Upper lobe of left lung (tissue), 6 donors: ENCODE results near the gene TP53I11. TPM values are rescaled to one million over a fixed set of nuclear protein-coding genes. Genes with fewer than 3 reads are reported as not detected.
A peak's percentile ranks its signal among the peaks of the same experiment; 100 is the strongest.

ENCODE experiments used
- ATAC-seq, 2 donors: fragments of 200-7000 bp; cut with Tn5 transposase; one replicate each; pipeline ENCODE4 v1.9.1; 2022; ENCODE audit warnings: mild to moderate bottlenecking in 2 of 2, moderate library complexity in 2 of 2; ENCODE audit not compliant: low FRiP score in 2 of 2
- DNase-seq, 2 donors: peaks; one replicate each; pipeline ENCODE4 v3.0.0-alpha.2; 2019 to 2020
- H3K27ac ChIP-seq, 4 donors: fragments of 200-600 bp; sonication (generic); one replicate each; pipeline ENCODE4 v1.5.1; 2016 to 2019
- H3K27me3 ChIP-seq, 4 donors: fragments of 200-600 bp; sonication (generic); one replicate each; pipeline ENCODE4 v1.5.1; 2017 to 2019
- H3K36me3 ChIP-seq, 4 donors: fragments of 200-600 bp; sonication (generic); one replicate each; pipeline ENCODE4 v1.5.1; 2016 to 2019
- H3K4me1 ChIP-seq, 4 donors: fragments of 200-600 bp; sonication (generic); one replicate each; pipeline ENCODE4 v1.5.1; 2018 to 2019
- H3K4me3 ChIP-seq, 4 donors: fragments of 200-600 bp; sonication (generic); one replicate each; pipeline ENCODE4 v1.5.1; 2017 to 2019; ENCODE audit warnings: mild to moderate bottlenecking in 2 of 4, moderate library complexity in 1 of 4
- H3K9me3 ChIP-seq, 4 donors: fragments of 200-600 bp; sonication (generic); one replicate each; pipeline ENCODE4 v1.5.1; 2018 to 2019
- CTCF ChIP-seq, 6 experiments: fragments of 450-650 bp in 4 of 6; fragments of 200-600 bp in 2 of 6; sonication (generic) in 2 of 6; IDR thresholded peaks; one replicate each; pipeline ENCODE4 v1.5.1; 2016 to 2019; ENCODE audit warnings: antibody characterized with exemption in 6 of 6
- EP300 ChIP-seq, 4 donors: sonication (generic); formaldehyde crosslinking; IDR thresholded peaks; one replicate each; pipeline ENCODE4 v1.5.1; 2017; ENCODE audit warnings: antibody characterized with exemption in 4 of 4, control low read depth in 2 of 4
- POLR2A ChIP-seq, 4 donors: fragments of 450-650 bp; IDR thresholded peaks; one replicate each; pipeline ENCODE4 v1.5.1; 2016 to 2017; ENCODE audit warnings: antibody characterized with exemption in 4 of 4, mild to moderate bottlenecking in 2 of 4
- POLR2AphosphoS5 ChIP-seq, 2 donors: sonication (generic); formaldehyde crosslinking; IDR thresholded peaks; one replicate each; pipeline ENCODE4 v1.5.1; 2017; ENCODE audit warnings: antibody characterized with exemption in 2 of 2
- WGBS, 2 donors: methylation state at CpG; one replicate each; pipeline ENCODE4 v1.1.5; 2017 to 2018; 5-methylcytosine and 5-hydroxymethylcytosine counted together
- total RNA-seq, 6 donors: library from RNA; depleted of rRNA in 4 of 6; stranded (reverse); fragments of >200 nt in 4 of 6; gene quantifications; one replicate each; pipeline versions ENCODE4 v1.1.0 to v1.2.1, GENCODE V29; 2016 to 2021
- donor health status: DM: no; HTN: no; CAD: no; lungs with moderate emphysema.
- donor health status: DM: no; HTN: yes; CAD: no; lungs with severe emphysema.

TP53I11 gene
- total RNA-seq, 6 donors from 2014 or later = 55.3 to 127 (median 101) TPM

GRCh38 chr11:44957776-44958564 lies 7.3 kb upstream of the TP53I11 start:
- Histone ChIP-seq H3K4me3 (no peak overlapping the region), H3K27me3 (no peaks in the 10 kb centered on the region), H3K27ac (no peak overlapping the region), H3K4me1 (peaks cover 21 to 42% (median 34%) of the 10 kb centered on the region in 4 donors), H3K9me3 (no peaks in the 10 kb centered on the region), H3K36me3 (no peaks in the 10 kb centered on the region)
- DNase-seq = no peak
- TF ChIP-seq CTCF (IDR thresholded peaks at IDR 0.05) (no peak), POLR2A (IDR thresholded peaks at IDR 0.05) (no peak), EP300 (IDR thresholded peaks at IDR 0.05) (no peak)
- no peak for ATAC-seq
- 74 to 78% methylated on average over 7 to 8 of the region's 8 CpGs for WGBS, 2 donors

- no peaks in the 10 kb centered on the region for H3K27me3 ChIP-seq
- 50 to 57% methylated on average over 14 to 35 of the region's 35 CpGs for WGBS, 2 donors
- ATAC-seq = no peak
- no peak overlapping the region for H3K27ac ChIP-seq
- peaks cover 21 to 39% (median 34%) of the 10 kb centered on the region in 4 donors for H3K4me1 ChIP-seq
- DNase-seq = peak in 1 of 2 donors; percentile 84
- no peaks in the 10 kb centered on the region for H3K9me3 ChIP-seq
- H3K36me3 ChIP-seq = no peaks in the 10 kb centered on the region
- TF ChIP-seq POLR2AphosphoS5 (IDR thresholded peaks at IDR 0.05) = no peak
- TF ChIP-seq POLR2A (IDR thresholded peaks at IDR 0.05) = no peak
- no peak for TF ChIP-seq CTCF (IDR thresholded peaks at IDR 0.05)
- no peak for TF ChIP-seq EP300 (IDR thresholded peaks at IDR 0.05)
- no peak overlapping the region for H3K4me3 ChIP-seq
Observed at GRCh38 chr11:44957040-44957515, 6.4 kb upstream of the TP53I11 start.

- peak; percentile 57 to 65 for ATAC-seq
- DNase-seq = peak in 1 of 2 donors; percentile 81
- Histone ChIP-seq H3K36me3 (no peaks in the 10 kb centered on the region), H3K9me3 (no peaks in the 10 kb centered on the region), H3K27ac (peak overlapping the region; percentile 56 to 79 (median 64)), H3K4me3 (no peak overlapping the region), H3K4me1 (peaks cover 24 to 47% (median 40%) of the 10 kb centered on the region in 4 donors), H3K27me3 (no peaks in the 10 kb centered on the region)
- TF ChIP-seq CTCF (IDR thresholded peaks at IDR 0.05) (no peak), POLR2AphosphoS5 (IDR thresholded peaks at IDR 0.05) (peak; percentile 52 to 80), POLR2A (IDR thresholded peaks at IDR 0.05) (no peak), EP300 (IDR thresholded peaks at IDR 0.05) (peak in 1 of 4 donors; percentile 34)
- 46 to 76% methylated on average over 4 to 5 of the region's 5 CpGs for WGBS, 2 donors
Observed at GRCh38 chr11:44955015-44955738, 4.5 kb upstream of the TP53I11 start.

- WGBS, 2 donors = 76 to 88% methylated on average over 7 to 12 of the region's 12 CpGs
- peak overlapping the region; percentile 56 to 79 (median 64) for H3K27ac ChIP-seq
Observed at GRCh38 chr11:44954051-44954906, 3.6 kb upstream of the TP53I11 start.

More at GRCh38 chr11:44954051-44954906, 3.6 kb upstream of the TP53I11 start:
- Histone ChIP-seq H3K27me3 (no peaks in the 10 kb centered on the region), H3K4me1 (peaks cover 25 to 56% (median 48%) of the 10 kb centered on the region in 4 donors), H3K4me3 (no peak overlapping the region), H3K36me3 (no peaks in the 10 kb centered on the region), H3K9me3 (no peaks in the 10 kb centered on the region)
- TF ChIP-seq POLR2A (IDR thresholded peaks at IDR 0.05) = no peak
- no peak for TF ChIP-seq EP300 (IDR thresholded peaks at IDR 0.05)
- TF ChIP-seq POLR2AphosphoS5 (IDR thresholded peaks at IDR 0.05) = no peak
- no peak for ATAC-seq
- peak in 1 of 2 donors; percentile 24 for DNase-seq
